Panc1 (cell line): Measurements from ENCODE around the gene KBTBD6. TPM values are rescaled to one million over a fixed set of nuclear protein-coding genes. Genes with fewer than 3 reads are reported as not detected.
"Not testable (repeated sequence)": the region's sequence is repeated elsewhere in the genome, so short reads cannot be mapped to it uniquely, and the experiment has no call there.

Source experiments
- ATAC-seq: fragments of 200-7000 bp; cut with Tn5 transposase; 2 replicates; pipeline ENCODE4 v1.9.1; 2020; ENCODE audit warnings: mild to moderate bottlenecking, moderate library complexity
- BruUV-seq: library from RNA; stranded (reverse); fragments of 400-500 nt; replicated peaks from 2 replicates; lab custom pipeline; 2021; lab: Mats Ljungman, UMichigan
- CTCF ChIA-PET: fragments of 300-600 bp; sonication (Branson Sonifier 250); formaldehyde crosslinking; loops from one replicate; lab custom pipeline; 2022; ENCODE audit warnings: antibody characterized with exemption; lab: Charles Lee
- POLR2A ChIA-PET: fragments of 300-600 bp; sonication (Branson Sonifier 250); formaldehyde crosslinking; loops from one replicate; lab custom pipeline; 2022; ENCODE audit warnings: antibody characterized with exemption; lab: Charles Lee
- DNase-seq: peaks from one replicate; pipeline ENCODE4 v3.0.0-alpha.2; 2010; ENCODE audit warnings: low read depth, low spot score
- H3K27ac ChIP-seq: 2 replicates; pipeline ENCODE4 v1.5.1; 2011; ENCODE audit warnings: mild to moderate bottlenecking, low read length, inconsistent platforms
- H3K27me3 ChIP-seq: fragments of 200-500 bp; sonication (Bioruptor generic); 2 replicates; pipeline ENCODE4 v1.6.0; 2014; ENCODE audit warnings: low read length, inconsistent platforms; ENCODE audit not compliant: control insufficient read depth, insufficient read depth
- H3K36me3 ChIP-seq: fragments of 200-500 bp; sonication (Bioruptor generic); 2 replicates; pipeline ENCODE4 v1.5.1; 2014; ENCODE audit warnings: inconsistent platforms, mild to moderate bottlenecking, low read length, moderate library complexity; ENCODE audit not compliant: control insufficient read depth, insufficient read depth
- H3K4me1 ChIP-seq: 2 replicates; pipeline ENCODE4 v1.5.1; 2011; ENCODE audit warnings: inconsistent platforms, mild to moderate bottlenecking, low read length, moderate library complexity; ENCODE audit not compliant: control insufficient read depth, insufficient read depth
- H3K4me3 ChIP-seq, 2 experiments: 2 replicates each; pipeline ENCODE4 v1.5.1; 2011 to 2012; ENCODE audit warnings: low read depth in 2 of 2, low read length in 2 of 2, mild to moderate bottlenecking in 2 of 2, inconsistent platforms in 1 of 2, moderate library complexity in 1 of 2
- H3K9me3 ChIP-seq: fragments of 200-500 bp; sonication (Bioruptor generic); 2 replicates; pipeline ENCODE4 v1.5.1; 2014; ENCODE audit warnings: low read depth, mild to moderate bottlenecking, inconsistent platforms, low read length, moderate library complexity; ENCODE audit not compliant: control insufficient read depth, insufficient read depth
- POLR2AphosphoS5 ChIP-seq: IDR thresholded peaks from 2 replicates; pipeline ENCODE4 v1.6.1; 2012; ENCODE audit warnings: mild to moderate bottlenecking, low read depth, low read length, moderate library complexity
- SIN3A ChIP-seq: IDR thresholded peaks from 2 replicates; pipeline ENCODE4 v1.6.1; 2012; ENCODE audit warnings: low read depth, mild to moderate bottlenecking, low read length, moderate library complexity, borderline replicate concordance; ENCODE audit not compliant: insufficient read depth
- TCF7L2 ChIP-seq: IDR thresholded peaks from 2 replicates; pipeline ENCODE4 v1.6.1; 2011; ENCODE audit warnings: mild to moderate bottlenecking, low read depth, low read length, inconsistent platforms
- in situ Hi-C: cut with HindIII; loops from 2 replicates; pipeline ENCODE4 v1.10.0; 2016; ENCODE audit warnings: low sequenced_read_pairs, low pct_unique_long_range_greater_than_20kb
- intact Hi-C: fragments of 100-400 bp; cut with micrococcal nuclease; formaldehyde crosslinking; loops from one replicate; pipeline ENCODE4 v1.10.0; 2022; ENCODE audit not compliant: unreplicated experiment
- total RNA-seq: library from RNA; stranded (reverse); gene quantifications from one replicate; pipeline ENCODE4 v1.2.1, GENCODE V29; 2021; ENCODE audit not compliant: unreplicated experiment
- TF ChIP-seq, protein P1 (sequence below): fragments of 450-650 bp; IDR thresholded peaks from 2 replicates; pipeline ENCODE4 v1.5.1; 2017; ENCODE audit warnings: mild to moderate bottlenecking
- TF ChIP-seq, protein P2 (sequence below), 2 experiments: IDR thresholded peaks; 2 replicates each; pipeline ENCODE4 v1.6.1; 2011 to 2012; ENCODE audit warnings: low read depth in 2 of 2, control low read depth in 1 of 2, low read length in 1 of 2, mild to moderate bottlenecking in 1 of 2, moderate library complexity in 1 of 2; ENCODE audit not compliant: insufficient read depth in 1 of 2

The KBTBD6 gene
- total RNA-seq, 1 experiment from 2014 or later: 7.9 TPM

DNA sequence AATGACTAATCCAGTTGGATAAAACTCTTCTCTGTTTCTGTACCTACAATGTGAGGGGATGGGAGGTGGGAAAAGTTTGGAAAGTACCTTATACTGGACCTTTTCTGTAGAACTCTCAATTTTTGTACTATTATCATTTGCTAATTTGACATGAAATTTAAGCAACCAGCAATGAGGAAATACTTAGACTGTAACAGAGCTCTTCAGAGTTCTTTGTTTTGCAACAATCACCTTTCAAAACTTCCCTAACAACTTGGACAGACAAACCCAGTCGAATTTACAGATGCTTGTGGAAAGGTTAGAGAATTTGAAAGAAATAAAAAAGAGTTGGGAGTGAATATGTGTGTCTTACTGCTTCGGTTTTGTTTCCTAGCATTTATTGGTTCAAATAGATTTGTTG lies 45.0 kb upstream of the KBTBD6 start:
- Histone ChIP-seq H3K27ac (no peak overlapping the region), H3K4me1 (no peaks in the 10 kb centered on the region), H3K4me3 (no peak overlapping the region), H3K27me3 (no peaks in the 10 kb centered on the region), H3K36me3 (no peaks in the 10 kb centered on the region), H3K9me3 (no peaks in the 10 kb centered on the region; the same call in 1 of the 2 replicates)
- intact Hi-C loops (no loop called here), in situ Hi-C loops (no loop called here)
- BruUV-seq: no TSS peak
- POLR2A ChIA-PET: no interaction called here
- CTCF ChIA-PET: no interaction called here
- DNase-seq: no peak
- no peak for TF ChIP-seq TCF7L2
- TF ChIP-seq, protein P1, sequence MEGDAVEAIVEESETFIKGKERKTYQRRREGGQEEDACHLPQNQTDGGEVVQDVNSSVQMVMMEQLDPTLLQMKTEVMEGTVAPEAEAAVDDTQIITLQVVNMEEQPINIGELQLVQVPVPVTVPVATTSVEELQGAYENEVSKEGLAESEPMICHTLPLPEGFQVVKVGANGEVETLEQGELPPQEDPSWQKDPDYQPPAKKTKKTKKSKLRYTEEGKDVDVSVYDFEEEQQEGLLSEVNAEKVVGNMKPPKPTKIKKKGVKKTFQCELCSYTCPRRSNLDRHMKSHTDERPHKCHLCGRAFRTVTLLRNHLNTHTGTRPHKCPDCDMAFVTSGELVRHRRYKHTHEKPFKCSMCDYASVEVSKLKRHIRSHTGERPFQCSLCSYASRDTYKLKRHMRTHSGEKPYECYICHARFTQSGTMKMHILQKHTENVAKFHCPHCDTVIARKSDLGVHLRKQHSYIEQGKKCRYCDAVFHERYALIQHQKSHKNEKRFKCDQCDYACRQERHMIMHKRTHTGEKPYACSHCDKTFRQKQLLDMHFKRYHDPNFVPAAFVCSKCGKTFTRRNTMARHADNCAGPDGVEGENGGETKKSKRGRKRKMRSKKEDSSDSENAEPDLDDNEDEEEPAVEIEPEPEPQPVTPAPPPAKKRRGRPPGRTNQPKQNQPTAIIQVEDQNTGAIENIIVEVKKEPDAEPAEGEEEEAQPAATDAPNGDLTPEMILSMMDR: no peak
- TF ChIP-seq, protein P2, sequence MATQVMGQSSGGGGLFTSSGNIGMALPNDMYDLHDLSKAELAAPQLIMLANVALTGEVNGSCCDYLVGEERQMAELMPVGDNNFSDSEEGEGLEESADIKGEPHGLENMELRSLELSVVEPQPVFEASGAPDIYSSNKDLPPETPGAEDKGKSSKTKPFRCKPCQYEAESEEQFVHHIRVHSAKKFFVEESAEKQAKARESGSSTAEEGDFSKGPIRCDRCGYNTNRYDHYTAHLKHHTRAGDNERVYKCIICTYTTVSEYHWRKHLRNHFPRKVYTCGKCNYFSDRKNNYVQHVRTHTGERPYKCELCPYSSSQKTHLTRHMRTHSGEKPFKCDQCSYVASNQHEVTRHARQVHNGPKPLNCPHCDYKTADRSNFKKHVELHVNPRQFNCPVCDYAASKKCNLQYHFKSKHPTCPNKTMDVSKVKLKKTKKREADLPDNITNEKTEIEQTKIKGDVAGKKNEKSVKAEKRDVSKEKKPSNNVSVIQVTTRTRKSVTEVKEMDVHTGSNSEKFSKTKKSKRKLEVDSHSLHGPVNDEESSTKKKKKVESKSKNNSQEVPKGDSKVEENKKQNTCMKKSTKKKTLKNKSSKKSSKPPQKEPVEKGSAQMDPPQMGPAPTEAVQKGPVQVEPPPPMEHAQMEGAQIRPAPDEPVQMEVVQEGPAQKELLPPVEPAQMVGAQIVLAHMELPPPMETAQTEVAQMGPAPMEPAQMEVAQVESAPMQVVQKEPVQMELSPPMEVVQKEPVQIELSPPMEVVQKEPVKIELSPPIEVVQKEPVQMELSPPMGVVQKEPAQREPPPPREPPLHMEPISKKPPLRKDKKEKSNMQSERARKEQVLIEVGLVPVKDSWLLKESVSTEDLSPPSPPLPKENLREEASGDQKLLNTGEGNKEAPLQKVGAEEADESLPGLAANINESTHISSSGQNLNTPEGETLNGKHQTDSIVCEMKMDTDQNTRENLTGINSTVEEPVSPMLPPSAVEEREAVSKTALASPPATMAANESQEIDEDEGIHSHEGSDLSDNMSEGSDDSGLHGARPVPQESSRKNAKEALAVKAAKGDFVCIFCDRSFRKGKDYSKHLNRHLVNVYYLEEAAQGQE (IDR thresholded peaks at IDR 0.05; ENCODE audit: insufficient read depth in 1 of 2, low read depth in 2 of 2, low read length in 1 of 2): no peak
- TF ChIP-seq SIN3A: no peak
- TF ChIP-seq POLR2AphosphoS5: no peak
- ATAC-seq: no peak

DNA sequence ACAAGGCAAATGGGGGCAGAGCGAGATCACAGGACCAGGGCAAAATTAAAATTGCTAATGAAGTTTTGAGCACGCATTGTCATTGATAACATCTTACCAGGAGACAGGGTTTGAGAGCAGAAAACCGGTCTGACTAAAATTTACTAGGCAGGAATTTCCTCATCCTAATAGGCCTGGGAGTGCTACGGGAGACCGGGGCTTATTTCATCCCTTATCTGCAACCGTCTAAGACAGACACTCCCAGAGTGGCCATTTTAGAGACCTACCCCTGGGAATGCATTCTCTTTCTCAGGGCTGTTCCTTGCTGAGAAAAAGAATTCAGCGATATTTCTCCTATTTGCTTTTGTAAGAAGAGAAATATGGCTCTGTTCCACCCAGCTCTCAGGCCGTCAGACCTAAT lies 43.0 kb upstream of the KBTBD6 start:
- H3K27me3 ChIP-seq, DNase-seq, intact Hi-C loops, ATAC-seq, BruUV-seq, H3K9me3 ChIP-seq, H3K4me1 ChIP-seq, CTCF ChIA-PET, H3K4me3 ChIP-seq, in situ Hi-C loops, POLR2A ChIA-PET, H3K27ac ChIP-seq, H3K36me3 ChIP-seq: not testable (repeated sequence)

DNA sequence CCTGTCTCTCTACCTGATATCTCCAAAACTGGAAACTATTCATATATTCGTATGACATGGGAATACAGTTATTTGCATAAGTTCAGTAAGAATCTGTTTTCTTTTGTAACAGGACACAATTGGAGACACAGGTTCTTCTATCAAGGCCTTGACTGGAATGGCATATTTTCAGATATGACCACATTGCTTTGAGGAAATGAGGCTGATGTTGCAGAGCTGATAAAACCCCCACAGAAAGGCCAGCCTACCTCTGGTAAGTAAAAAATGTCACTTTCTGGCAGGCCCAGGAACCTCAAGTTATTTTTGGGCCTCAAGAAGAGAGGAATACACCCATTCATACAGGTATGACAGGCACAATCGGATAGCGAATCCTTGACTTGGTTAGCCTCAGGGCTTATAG lies 29.5 kb upstream of the KBTBD6 start:
- H3K27me3 ChIP-seq: no peaks in the 10 kb centered on the region

More for the DNA sequence above, 29.5 kb upstream of the KBTBD6 start:
- DNase-seq: no peak
- BruUV-seq: no TSS peak
- no peak for TF ChIP-seq TCF7L2
- no peak for TF ChIP-seq SIN3A
- TF ChIP-seq, protein P2 (IDR thresholded peaks at IDR 0.05; ENCODE audit: insufficient read depth in 1 of 2, low read depth in 2 of 2, low read length in 1 of 2): no peak
- Histone ChIP-seq H3K36me3 (no peaks in the 10 kb centered on the region), H3K4me3 (no peak overlapping the region), H3K9me3 (no peaks in the 10 kb centered on the region), H3K27ac (no peak overlapping the region), H3K4me1 (no peaks in the 10 kb centered on the region)
- intact Hi-C loops: no loop called here
- ATAC-seq: no peak
- ChIA-PET CTCF (no interaction called here), POLR2A (no interaction called here)
- in situ Hi-C loops: no loop called here
